Measurements from ENCODE around the gene HRC. TPM values are rescaled to one million over a fixed set of nuclear protein-coding genes. Genes with fewer than 3 reads are reported as not detected.

HRC gene
- total RNA-seq, 1 experiment from 2014 or later = 0.13 TPM

- Histone ChIP-seq H3K36me3 (ENCODE audit: control insufficient read depth, insufficient read depth, low read length) (no peaks in the 10 kb centered on the region), H3K27ac (ENCODE audit: low read length) (peak overlapping the region; percentile 83), H3K9me3 (ENCODE audit: control insufficient read depth, insufficient read depth, low read depth, low read length) (no peaks in the 10 kb centered on the region), H3K4me1 (ENCODE audit: control insufficient read depth, insufficient read depth, low read length) (peaks cover 11% of the 10 kb centered on the region), H3K4me3 (ENCODE audit: low read depth in 2 of 2, low read length in 2 of 2) (peak overlapping the region; percentile 53 to 57), H3K27me3 (ENCODE audit: control insufficient read depth, insufficient read depth, low read length) (no peaks in the 10 kb centered on the region)
- intact Hi-C loops (cut with micrococcal nuclease; ENCODE audit: unreplicated experiment) (no loop called here), in situ Hi-C loops (cut with HindIII; ENCODE audit: low pct_unique_long_range_greater_than_20kb, low sequenced_read_pairs) (no loop called here)
- ChIA-PET POLR2A (interaction anchor here (0.6 kb wide), 1 partner anchor 199 kb away, joined by 3 read pairs; no protein-coding TSS in a partner anchor), CTCF (interaction anchor here (0.7 kb wide), 1 partner anchor 62 kb away, joined by 7 read pairs; no protein-coding TSS in a partner anchor)
- TF ChIP-seq CTCF (IDR thresholded peaks at IDR 0.05) (no peak), POLR2AphosphoS5 (IDR thresholded peaks at IDR 0.05; ENCODE audit: low read depth, low read length) (no peak), TCF7L2 (IDR thresholded peaks at IDR 0.05; ENCODE audit: low read depth, low read length) (no peak), REST (IDR thresholded peaks at IDR 0.05; ENCODE audit: insufficient read depth in 1 of 2, low read depth in 2 of 2, low read length in 1 of 2) (no peak), SIN3A (IDR thresholded peaks at IDR 0.05; ENCODE audit: borderline replicate concordance, insufficient read depth, low read depth, low read length) (no peak)
- no peak for ATAC-seq
- BruUV-seq (replicated peaks) = TSS peak; percentile 88
- no peak for DNase-seq (ENCODE audit: low read depth, low spot score)
Measured at GRCh38 chr19:49117677-49118564, 37.3 kb downstream of the HRC start.

GRCh38 chr19:49116544-49116943 lies 38.7 kb downstream of the HRC start:
- H3K4me3 ChIP-seq (ENCODE audit: low read depth in 2 of 2, low read length in 2 of 2) = no peak overlapping the region
- DNase-seq (ENCODE audit: low read depth, low spot score) (no peak), ATAC-seq (no peak)
- no peaks in the 10 kb centered on the region for H3K27me3 ChIP-seq (ENCODE audit: control insufficient read depth, insufficient read depth, low read length)
- no TSS peak for BruUV-seq (replicated peaks)
- H3K27ac ChIP-seq (ENCODE audit: low read length) = no peak overlapping the region
- H3K9me3 ChIP-seq (ENCODE audit: control insufficient read depth, insufficient read depth, low read depth, low read length) = no peaks in the 10 kb centered on the region
- intact Hi-C loops (cut with micrococcal nuclease; ENCODE audit: unreplicated experiment) = no loop called here
- POLR2A ChIA-PET = no interaction called here
- H3K4me1 ChIP-seq (ENCODE audit: control insufficient read depth, insufficient read depth, low read length) = peaks cover 11% of the 10 kb centered on the region
- no peaks in the 10 kb centered on the region for H3K36me3 ChIP-seq (ENCODE audit: control insufficient read depth, insufficient read depth, low read length)
- in situ Hi-C loops (cut with HindIII; ENCODE audit: low pct_unique_long_range_greater_than_20kb, low sequenced_read_pairs) = no loop called here
- TF ChIP-seq CTCF (IDR thresholded peaks at IDR 0.05) (no peak), REST (IDR thresholded peaks at IDR 0.05; ENCODE audit: insufficient read depth in 1 of 2, low read depth in 2 of 2, low read length in 1 of 2) (no peak), SIN3A (IDR thresholded peaks at IDR 0.05; ENCODE audit: borderline replicate concordance, insufficient read depth, low read depth, low read length) (no peak), TCF7L2 (IDR thresholded peaks at IDR 0.05; ENCODE audit: low read depth, low read length) (no peak), POLR2AphosphoS5 (IDR thresholded peaks at IDR 0.05; ENCODE audit: low read depth, low read length) (no peak)
- CTCF ChIA-PET = no interaction called here
